Right renal pelvis (tissue), 4 donors: Measurements from ENCODE around the gene KLF3. TPM values are rescaled to one million over a fixed set of nuclear protein-coding genes. Genes with fewer than 3 reads are reported as not detected.

Source experiments
- DNase-seq, 4 donors: peaks; one replicate each; pipeline ENCODE4 v3.0.0-alpha.2; 2013; ENCODE audit warnings: low read depth in 4 of 4, low spot score in 3 of 4, missing footprints in 1 of 4
- polyA plus RNA-seq, 4 donors: library from polyadenylated mRNA; unstranded; fragments of 120-200 nt; gene quantifications; one replicate each; pipeline ENCODE4 v1.2.1, GENCODE V29; 2013; ENCODE audit not compliant: insufficient read length in 4 of 4

Gene KLF3
- polyA plus RNA-seq, 4 donors = 58.3 to 76.9 (median 72.0) TPM

- no peak for DNase-seq
Measured at GRCh38 chr4:38672397-38673129, 8.6 kb downstream of the KLF3 start.

GRCh38 chr4:38673130-38673978 lies 9.4 kb downstream of the KLF3 start:
- no peak for DNase-seq

GRCh38 chr4:38674258-38675144 lies 10.5 kb downstream of the KLF3 start:
- DNase-seq = no peak

- DNase-seq = peak in 2 of 4 donors; percentile 81 to 84
Measured at GRCh38 chr4:38675146-38676121, 11.4 kb downstream of the KLF3 start.

- no peak for DNase-seq
Measured at GRCh38 chr4:38676986-38677385, 13.0 kb downstream of the KLF3 start.

GRCh38 chr4:38677441-38677840 lies 13.4 kb downstream of the KLF3 start:
- DNase-seq = no peak

GRCh38 chr4:38678078-38678477 lies 14.1 kb downstream of the KLF3 start:
- no peak for DNase-seq

GRCh38 chr4:38679921-38680320 lies 15.9 kb downstream of the KLF3 start:
- DNase-seq = no peak

- no peak for DNase-seq
Measured at GRCh38 chr4:38681281-38681991, 17.4 kb downstream of the KLF3 start.

- no peak for DNase-seq
Measured at GRCh38 chr4:38682336-38682735, 18.3 kb downstream of the KLF3 start.

- DNase-seq = no peak
Measured at GRCh38 chr4:38683276-38683675, 19.3 kb downstream of the KLF3 start.

GRCh38 chr4:38684271-38684670 lies 20.3 kb downstream of the KLF3 start:
- no peak for DNase-seq

- DNase-seq = no peak
Measured at GRCh38 chr4:38684951-38685844, 21.2 kb downstream of the KLF3 start.

- no peak for DNase-seq
Measured at GRCh38 chr4:38686682-38687081, 22.7 kb downstream of the KLF3 start.

GRCh38 chr4:38687571-38688011 lies 23.6 kb downstream of the KLF3 start:
- DNase-seq = no peak

- no peak for DNase-seq
Measured at GRCh38 chr4:38688676-38689355, 24.8 kb downstream of the KLF3 start.

- no peak for DNase-seq
Measured at GRCh38 chr4:38691251-38692008, 27.4 kb downstream of the KLF3 start.
